Measurements from ENCODE around the gene KNDC1. TPM values are rescaled to one million over a fixed set of nuclear protein-coding genes. Genes with fewer than 3 reads are reported as not detected.

KNDC1 gene
- total RNA-seq, 4 donors from 2014 or later = under 0.01 to 12.5 (median 5.3) TPM

DNA sequence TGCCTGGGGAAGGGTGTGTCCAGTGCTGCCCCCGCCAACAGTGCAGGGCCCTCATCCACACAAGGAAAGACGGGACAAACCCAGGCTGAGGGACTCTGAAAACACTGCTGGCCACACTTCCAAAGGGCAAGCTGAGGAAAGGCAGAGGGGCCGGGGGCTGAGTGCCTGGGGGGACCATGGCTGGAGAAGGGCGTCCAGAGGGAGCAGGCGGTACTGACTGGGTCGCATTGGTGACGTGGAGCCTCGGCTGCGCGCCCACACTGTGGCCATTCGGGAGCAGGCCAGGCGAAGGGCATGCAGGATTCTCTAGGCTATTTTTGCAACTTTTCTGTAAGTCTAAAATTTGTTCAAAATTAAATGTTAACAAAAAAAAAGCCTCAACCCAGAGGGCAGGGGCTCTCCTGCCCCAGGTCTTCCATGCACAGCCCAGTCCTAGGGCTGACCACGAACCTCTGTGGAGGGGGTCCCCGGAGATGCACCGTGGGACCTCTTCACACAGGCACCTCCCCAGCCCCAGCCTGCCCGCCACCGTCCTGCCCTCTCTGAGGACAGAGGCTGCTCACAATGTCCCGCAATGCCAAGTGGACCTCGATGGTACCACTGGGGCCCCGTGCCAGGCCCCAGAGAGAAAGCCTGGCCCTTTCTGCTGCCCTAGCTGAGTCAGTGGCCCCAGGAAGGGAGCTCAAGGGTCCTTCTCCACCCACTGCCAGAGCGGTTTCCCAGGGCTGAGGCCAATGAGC, 106.2 kb downstream of the KNDC1 start:
- H3K4me3 ChIP-seq = no peak overlapping the region
- H3K27me3 ChIP-seq = no peaks in the 10 kb centered on the region
- TF ChIP-seq POLR2A (IDR thresholded peaks at IDR 0.05) = no peak
- TF ChIP-seq, protein P1, sequence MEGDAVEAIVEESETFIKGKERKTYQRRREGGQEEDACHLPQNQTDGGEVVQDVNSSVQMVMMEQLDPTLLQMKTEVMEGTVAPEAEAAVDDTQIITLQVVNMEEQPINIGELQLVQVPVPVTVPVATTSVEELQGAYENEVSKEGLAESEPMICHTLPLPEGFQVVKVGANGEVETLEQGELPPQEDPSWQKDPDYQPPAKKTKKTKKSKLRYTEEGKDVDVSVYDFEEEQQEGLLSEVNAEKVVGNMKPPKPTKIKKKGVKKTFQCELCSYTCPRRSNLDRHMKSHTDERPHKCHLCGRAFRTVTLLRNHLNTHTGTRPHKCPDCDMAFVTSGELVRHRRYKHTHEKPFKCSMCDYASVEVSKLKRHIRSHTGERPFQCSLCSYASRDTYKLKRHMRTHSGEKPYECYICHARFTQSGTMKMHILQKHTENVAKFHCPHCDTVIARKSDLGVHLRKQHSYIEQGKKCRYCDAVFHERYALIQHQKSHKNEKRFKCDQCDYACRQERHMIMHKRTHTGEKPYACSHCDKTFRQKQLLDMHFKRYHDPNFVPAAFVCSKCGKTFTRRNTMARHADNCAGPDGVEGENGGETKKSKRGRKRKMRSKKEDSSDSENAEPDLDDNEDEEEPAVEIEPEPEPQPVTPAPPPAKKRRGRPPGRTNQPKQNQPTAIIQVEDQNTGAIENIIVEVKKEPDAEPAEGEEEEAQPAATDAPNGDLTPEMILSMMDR (IDR thresholded peaks at IDR 0.05) = no peak
- intact Hi-C loops (cut with DNase I; ENCODE audit: low total_unique reads) = no loop called here
- H3K36me3 ChIP-seq = no peaks in the 10 kb centered on the region
- H3K4me1 ChIP-seq = peaks cover 0 to 8% of the 10 kb centered on the region in 2 donors
- no peak for DNase-seq
- H3K9me3 ChIP-seq = no peaks in the 10 kb centered on the region
- H3K27ac ChIP-seq = no peak overlapping the region

DNA sequence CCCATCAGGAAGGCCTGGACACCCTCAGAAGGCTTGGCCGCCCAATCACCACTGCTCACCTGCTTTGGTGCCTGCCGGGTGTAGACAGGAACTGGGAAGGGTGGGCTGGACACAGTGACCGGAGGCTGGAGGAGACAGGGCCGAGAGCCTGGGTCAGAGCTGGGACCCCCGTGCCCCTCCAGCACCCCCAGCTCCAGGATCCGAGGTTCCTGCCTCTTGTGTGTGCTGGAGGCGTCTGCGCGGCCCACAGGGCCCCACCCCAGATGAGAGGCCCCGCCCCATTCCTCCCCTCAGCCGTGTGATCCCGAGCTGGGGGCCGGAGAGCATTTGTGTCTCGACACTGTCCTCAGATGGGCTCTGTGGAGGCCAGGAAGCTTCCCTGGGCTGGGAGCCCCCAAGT, 107.3 kb downstream of the KNDC1 start:
- Histone ChIP-seq H3K27ac (no peak overlapping the region), H3K4me3 (no peak overlapping the region), H3K36me3 (no peaks in the 10 kb centered on the region), H3K4me1 (peaks cover 0 to 6% of the 10 kb centered on the region in 2 donors), H3K27me3 (no peaks in the 10 kb centered on the region), H3K9me3 (no peaks in the 10 kb centered on the region)
- DNase-seq = no peak
- intact Hi-C loops (cut with DNase I; ENCODE audit: low total_unique reads) = no loop called here
- TF ChIP-seq POLR2A (IDR thresholded peaks at IDR 0.05) = no peak
- TF ChIP-seq, protein P1 (IDR thresholded peaks at IDR 0.05) = no peak

DNA sequence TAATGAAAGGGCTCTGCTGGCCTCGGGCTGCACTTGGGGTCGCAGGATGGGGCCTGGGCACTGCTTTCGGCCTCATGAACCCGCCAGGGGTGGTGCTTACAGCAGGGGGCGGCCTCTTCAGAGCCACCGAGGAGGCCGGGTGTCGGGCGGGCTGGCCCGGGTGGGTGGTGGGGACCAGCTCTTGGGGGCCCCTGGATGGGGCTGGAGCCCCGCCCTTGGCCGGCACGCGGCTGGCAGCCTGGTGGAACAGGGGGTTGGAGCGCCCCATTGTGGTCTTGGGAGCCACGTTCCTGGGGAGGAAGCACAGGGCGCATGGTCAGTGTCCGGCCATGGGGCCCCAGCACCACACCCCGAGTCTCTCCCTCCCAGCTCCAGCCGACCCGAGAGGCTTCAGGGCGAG, 107.8 kb downstream of the KNDC1 start:
- Histone ChIP-seq H3K4me3 (no peak overlapping the region), H3K36me3 (no peaks in the 10 kb centered on the region), H3K4me1 (peaks cover 0 to under 1% of the 10 kb centered on the region in 2 donors), H3K27me3 (no peaks in the 10 kb centered on the region), H3K9me3 (no peaks in the 10 kb centered on the region), H3K27ac (no peak overlapping the region)
- DNase-seq = no peak
- no peak for TF ChIP-seq POLR2A (IDR thresholded peaks at IDR 0.05)
- intact Hi-C loops (cut with DNase I; ENCODE audit: low total_unique reads) = no loop called here

DNA sequence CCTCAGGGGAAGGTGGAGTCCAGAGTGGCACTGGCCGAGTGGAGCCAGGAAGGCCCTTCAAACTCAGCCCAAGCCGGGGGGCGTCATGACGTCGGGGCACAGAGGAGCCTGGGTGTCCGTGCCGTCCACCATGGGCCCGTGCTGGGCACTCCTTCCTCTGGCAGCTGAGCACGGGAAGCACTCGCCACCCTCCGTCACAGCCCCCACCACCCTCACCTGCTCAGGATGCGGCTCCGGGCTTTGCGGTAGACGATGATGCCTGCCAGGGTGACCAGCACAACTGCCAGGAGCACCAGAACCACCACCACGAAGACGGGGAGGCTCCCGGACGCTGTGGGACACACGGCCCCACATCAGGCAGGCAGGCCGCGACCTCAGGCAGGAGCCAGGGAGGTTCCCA, 108.5 kb downstream of the KNDC1 start:
- DNase-seq = no peak
- no peaks in the 10 kb centered on the region for H3K36me3 ChIP-seq
- intact Hi-C loops (cut with DNase I; ENCODE audit: low total_unique reads) = no loop called here
- H3K27me3 ChIP-seq = no peaks in the 10 kb centered on the region
- TF ChIP-seq POLR2A (IDR thresholded peaks at IDR 0.05) = no peak
- TF ChIP-seq, protein P1 (IDR thresholded peaks at IDR 0.05) = no peak
- H3K27ac ChIP-seq = no peak overlapping the region
- H3K9me3 ChIP-seq = no peaks in the 10 kb centered on the region
- H3K4me1 ChIP-seq = no peaks in the 10 kb centered on the region
- H3K4me3 ChIP-seq = no peak overlapping the region

DNA sequence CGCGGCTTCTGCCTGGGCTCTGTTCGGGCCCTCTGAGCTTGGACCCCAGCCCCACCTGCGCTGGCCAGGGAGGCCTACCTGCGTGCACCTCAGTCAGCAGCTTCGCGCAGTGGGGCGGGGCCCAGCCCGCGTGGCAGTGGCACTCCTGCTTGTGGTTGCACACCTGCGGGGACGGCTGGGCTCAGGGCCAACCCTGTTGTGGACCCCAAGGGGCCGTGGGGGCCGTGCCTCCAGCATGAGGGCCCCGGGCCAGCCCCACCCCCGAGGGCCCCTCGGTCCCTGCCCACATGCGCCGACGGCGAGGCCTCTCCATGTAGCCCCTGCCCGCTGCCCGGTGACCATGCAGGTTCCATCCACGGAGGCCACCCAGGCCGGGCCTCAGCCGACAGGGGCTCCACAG, 109.3 kb downstream of the KNDC1 start:
- intact Hi-C loops (cut with DNase I; ENCODE audit: low total_unique reads) = no loop called here
- Histone ChIP-seq H3K27me3 (no peaks in the 10 kb centered on the region), H3K36me3 (no peaks in the 10 kb centered on the region), H3K9me3 (no peaks in the 10 kb centered on the region), H3K4me1 (no peaks in the 10 kb centered on the region), H3K4me3 (no peak overlapping the region), H3K27ac (no peak overlapping the region)
- no peak for TF ChIP-seq POLR2A (IDR thresholded peaks at IDR 0.05)
- TF ChIP-seq, protein P1 (IDR thresholded peaks at IDR 0.05) = no peak
- no peak for DNase-seq
